ENCODE measurements around the gene FAM240B. TPM values are rescaled to one million over a fixed set of nuclear protein-coding genes. Genes with fewer than 3 reads are reported as not detected.

FAM240B gene
- total and polyA plus RNA-seq, 10 of the 15 experiments (the other 5 are each of a cell fraction or from before 2014, with no cell fraction given) = not detected

- FAIRE-seq = no peak
- DNase-seq (ENCODE audit: low read depth, low spot score) = no peak
- WGBS (ENCODE audit: insufficient coverage, insufficient replicate concordance, low lambda C conversion rate, missing lambda C conversion rate) = 91% methylated on average over 19 of the region's 19 CpGs
- Histone ChIP-seq H3K27ac (ENCODE audit: control insufficient read depth, insufficient read depth) (no peak overlapping the region), H3K9me3 (replicated peaks; ENCODE audit: control insufficient read depth, insufficient read depth, low read length) (no peaks in the 10 kb centered on the region), H3K27me3 (replicated peaks in 1 of 2; ENCODE audit: control insufficient read depth in 2 of 2, insufficient read depth in 2 of 2, low read length in 1 of 2) (no peaks in the 10 kb centered on the region), H3K79me2 (ENCODE audit: control insufficient read depth, insufficient read depth, low read length) (no peaks in the 10 kb centered on the region), H3K9ac (ENCODE audit: control insufficient read depth, insufficient read depth, low read length) (no peak overlapping the region), H3K4me1 (ENCODE audit: control insufficient read depth, insufficient read depth, low read length) (peaks cover 8% of the 10 kb centered on the region), H2AFZ (ENCODE audit: control insufficient read depth, low read depth, low read length) (no peak overlapping the region), H3K36me3 (ENCODE audit: control insufficient read depth in 2 of 2, insufficient read depth in 2 of 2, low read length in 1 of 2) (no peaks in the 10 kb centered on the region), H3K4me2 (ENCODE audit: control insufficient read depth, insufficient read depth) (no peak overlapping the region), H3K4me3 (no peak overlapping the region), H4K20me1 (ENCODE audit: control insufficient read depth, insufficient read depth) (no peaks in the 10 kb centered on the region)
- RAD21 ChIA-PET (ENCODE audit: unreplicated experiment) = interaction anchor here (1.2 to 3.2 kb wide), 3 partner anchors 12 to 32 kb away, joined by 3 to 11 read pairs (median 6); no protein-coding TSS in a partner anchor
- in situ Hi-C loops (cut with MboI) = no loop called here
- no TSS peak for BruUV-seq (replicated peaks)
- intact Hi-C loops (cut with micrococcal nuclease; ENCODE audit: unreplicated experiment) = loop anchor here (2.0 to 5.0 kb wide), 2 partner anchors 241 to 303 kb away; no protein-coding TSS in a partner anchor
- SMC1A ChIA-PET (ENCODE audit: uncharacterized antibody, unreplicated experiment) = interaction anchor here (1.3 to 2.7 kb wide), 5 partner anchors 9 to 34 kb away, joined by 3 to 20 read pairs (median 6); no protein-coding TSS in a partner anchor
- POLR2A ChIA-PET = interaction anchor here (1.1 kb wide), 1 partner anchor 17 kb away, joined by 3 read pairs; no protein-coding TSS in a partner anchor
- TF ChIP-seq ZNF384 (IDR thresholded peaks at IDR 0.05; ENCODE audit: borderline replicate concordance, low read depth, low read length) = no peak
- no peak for TF ChIP-seq BCL11A (IDR thresholded peaks at IDR 0.05; ENCODE audit: low read depth, low read length)
- TF ChIP-seq SMAD5 (IDR thresholded peaks at IDR 0.05; ENCODE audit: low read depth) = no peak
- no peak for TF ChIP-seq CBX3 (IDR thresholded peaks at IDR 0.05; ENCODE audit: borderline replicate concordance, low read depth)
- no peak for TF ChIP-seq ZNF24 (IDR thresholded peaks at IDR 0.05)
- CTCF ChIA-PET = interaction anchor here (1.9 to 5.5 kb wide), 4 partner anchors 27 to 35 kb away, joined by 5 to 39 read pairs (median 14); no protein-coding TSS in a partner anchor
- ATAC-seq = no peak
Observed at GRCh38 chr9:38673399-38674193, 46.3 kb downstream of the FAM240B start.

- Histone ChIP-seq H3K9ac (ENCODE audit: control insufficient read depth, insufficient read depth, low read length) (no peak overlapping the region), H3K4me2 (ENCODE audit: control insufficient read depth, insufficient read depth) (peak overlapping the region; percentile 72; the same call in 1 of the 2 replicates), H3K9me3 (replicated peaks; ENCODE audit: control insufficient read depth, insufficient read depth, low read length) (no peaks in the 10 kb centered on the region), H4K20me1 (ENCODE audit: control insufficient read depth, insufficient read depth) (no peaks in the 10 kb centered on the region), H3K27me3 (replicated peaks in 1 of 2; ENCODE audit: control insufficient read depth in 2 of 2, insufficient read depth in 2 of 2, low read length in 1 of 2) (no peaks in the 10 kb centered on the region), H3K4me3 (no peak overlapping the region), H3K4me1 (ENCODE audit: control insufficient read depth, insufficient read depth, low read length) (peaks cover 8% of the 10 kb centered on the region), H3K79me2 (ENCODE audit: control insufficient read depth, insufficient read depth, low read length) (no peaks in the 10 kb centered on the region), H3K36me3 (ENCODE audit: control insufficient read depth in 2 of 2, insufficient read depth in 2 of 2, low read length in 1 of 2) (no peaks in the 10 kb centered on the region), H2AFZ (ENCODE audit: control insufficient read depth, low read depth, low read length) (no peak overlapping the region), H3K27ac (ENCODE audit: control insufficient read depth, insufficient read depth) (no peak overlapping the region)
- RAD21 ChIA-PET (ENCODE audit: unreplicated experiment) = interaction anchor here (1.2 to 3.0 kb wide), 12 partner anchors 9 to 338 kb away, joined by 3 to 44 read pairs (median 5); no protein-coding TSS in a partner anchor
- WGBS (ENCODE audit: insufficient coverage, insufficient replicate concordance, low lambda C conversion rate, missing lambda C conversion rate) = 16% methylated on average over 5 of the region's 5 CpGs
- BruUV-seq (replicated peaks) = no TSS peak
- ATAC-seq (peak; percentile 78), FAIRE-seq (no peak), DNase-seq (ENCODE audit: low read depth, low spot score) (peak; percentile 50)
- intact Hi-C loops (cut with micrococcal nuclease; ENCODE audit: unreplicated experiment) = loop anchor here (2.0 to 5.0 kb wide), 2 partner anchors 239 to 301 kb away; no protein-coding TSS in a partner anchor
- SMC1A ChIA-PET (ENCODE audit: uncharacterized antibody, unreplicated experiment) = interaction anchor here (0.5 to 3.0 kb wide), 19 partner anchors 11 to 255 kb away, joined by 3 to 20 read pairs (median 4); no protein-coding TSS in a partner anchor
- POLR2A ChIA-PET = interaction anchor here (1.2 kb wide), 2 partner anchors 25 to 37 kb away, joined by 3 to 4 read pairs; no protein-coding TSS in a partner anchor
- in situ Hi-C loops (cut with MboI) = no loop called here
- CTCF ChIA-PET = interaction anchor here (0.7 to 5.5 kb wide), 14 partner anchors 13 to 758 kb away, joined by 3 to 39 read pairs (median 4); no protein-coding TSS in a partner anchor
- TF ChIP-seq GABPA (IDR thresholded peaks at IDR 0.05; ENCODE audit: low read depth) (no peak), BCL3 (IDR thresholded peaks at IDR 0.05; ENCODE audit: borderline replicate concordance, insufficient read depth, low read depth, low read length, poor library complexity, severe bottlenecking) (peak; percentile 76), TCF12 (IDR thresholded peaks at IDR 0.05; ENCODE audit: low read depth, low read length) (0 out of 2 replicates have a peak, but pooled peaks have one; percentile 37), ZBTB33 (IDR thresholded peaks at IDR 0.05) (no peak), HCFC1 (IDR thresholded peaks at IDR 0.05; ENCODE audit: low read length) (no peak), JUNB (IDR thresholded peaks at IDR 0.05) (peak; percentile 62), ATF3 (IDR thresholded peaks at IDR 0.05; ENCODE audit: borderline replicate concordance, extremely low read depth, low read depth, low read length) (no peak)
Observed at GRCh38 chr9:38671748-38672147, 48.2 kb downstream of the FAM240B start.
